B cell (primary cell): ENCODE data around the gene DYNC2I2.

Source experiments
- EZH2 ChIP-seq: IDR thresholded peaks from 2 replicates; pipeline ENCODE4 v1.6.1; 2012; ENCODE audit warnings: borderline replicate concordance, low read depth, mild to moderate bottlenecking, moderate library complexity, low read length; ENCODE audit not compliant: insufficient read depth, poor library complexity, severe bottlenecking
- TF ChIP-seq, protein P1 (sequence below): fragments of 200-600 bp; IDR thresholded peaks from one replicate; pipeline ENCODE4 v1.8.0; 2022; ENCODE audit warnings: antibody characterized with exemption, mild to moderate bottlenecking

DNA sequence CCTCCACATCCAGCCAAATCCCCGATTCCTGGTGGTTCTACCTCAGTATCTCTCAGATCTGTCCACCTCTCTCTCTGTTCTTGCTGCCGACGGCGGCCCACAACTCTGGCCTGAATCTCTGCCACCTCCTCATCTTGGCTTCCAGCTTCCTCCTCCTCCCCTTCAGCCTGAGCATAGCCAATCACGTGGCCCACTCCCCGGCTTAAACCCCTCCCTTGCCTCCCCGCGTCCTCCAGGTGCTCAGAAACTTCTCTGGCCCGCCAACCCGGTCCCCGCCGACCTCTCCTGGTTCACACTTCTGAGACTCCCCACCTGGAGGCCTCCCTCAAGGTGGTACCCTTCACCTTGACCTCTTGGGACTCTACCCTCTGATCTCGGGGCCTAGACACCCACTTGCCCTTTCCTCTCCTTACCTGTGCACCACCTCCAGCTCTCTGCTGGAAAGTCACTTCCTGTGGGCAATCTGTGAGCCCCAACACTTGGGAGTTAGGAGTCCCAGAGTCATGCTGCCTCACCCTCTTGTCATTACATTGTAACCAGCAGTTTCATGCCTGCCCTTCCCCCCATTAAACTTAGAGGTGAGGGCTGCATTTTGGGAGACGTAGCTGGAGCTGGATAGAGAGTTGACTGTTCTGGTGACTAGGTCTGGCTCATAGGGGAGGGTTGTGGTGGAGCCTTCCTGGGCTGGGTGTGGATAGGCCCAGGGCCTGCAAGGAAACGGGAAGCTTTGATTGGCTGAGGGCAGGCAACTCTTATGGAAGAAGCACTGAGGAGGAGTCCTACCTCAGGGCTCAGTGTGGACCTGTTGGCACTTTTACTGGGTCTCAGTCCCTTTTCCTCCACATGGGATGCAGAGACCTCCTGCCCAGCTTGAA lies 27.9 kb upstream of the DYNC2I2 start:
- TF ChIP-seq, protein P1, sequence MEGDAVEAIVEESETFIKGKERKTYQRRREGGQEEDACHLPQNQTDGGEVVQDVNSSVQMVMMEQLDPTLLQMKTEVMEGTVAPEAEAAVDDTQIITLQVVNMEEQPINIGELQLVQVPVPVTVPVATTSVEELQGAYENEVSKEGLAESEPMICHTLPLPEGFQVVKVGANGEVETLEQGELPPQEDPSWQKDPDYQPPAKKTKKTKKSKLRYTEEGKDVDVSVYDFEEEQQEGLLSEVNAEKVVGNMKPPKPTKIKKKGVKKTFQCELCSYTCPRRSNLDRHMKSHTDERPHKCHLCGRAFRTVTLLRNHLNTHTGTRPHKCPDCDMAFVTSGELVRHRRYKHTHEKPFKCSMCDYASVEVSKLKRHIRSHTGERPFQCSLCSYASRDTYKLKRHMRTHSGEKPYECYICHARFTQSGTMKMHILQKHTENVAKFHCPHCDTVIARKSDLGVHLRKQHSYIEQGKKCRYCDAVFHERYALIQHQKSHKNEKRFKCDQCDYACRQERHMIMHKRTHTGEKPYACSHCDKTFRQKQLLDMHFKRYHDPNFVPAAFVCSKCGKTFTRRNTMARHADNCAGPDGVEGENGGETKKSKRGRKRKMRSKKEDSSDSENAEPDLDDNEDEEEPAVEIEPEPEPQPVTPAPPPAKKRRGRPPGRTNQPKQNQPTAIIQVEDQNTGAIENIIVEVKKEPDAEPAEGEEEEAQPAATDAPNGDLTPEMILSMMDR, result no peak
- no peak for TF ChIP-seq EZH2
